Activated CD8-positive, alpha-beta memory T cell treated with anti-CD3 and anti-CD28 coated beads, Interleukin-2, amount 10 ng/mL, durations not matched to agents 7 days and 5 days (primary cell): ENCODE results near the gene DNAJC10. TPM values are rescaled to one million over a fixed set of nuclear protein-coding genes. Genes with fewer than 3 reads are reported as not detected.
A peak's percentile ranks its signal among the peaks of the same experiment; 100 is the strongest.
"Not testable (repeated sequence)": the region's sequence is repeated elsewhere in the genome, so short reads cannot be mapped to it uniquely, and the experiment has no call there.

ENCODE experiments used
- ATAC-seq: fragments of 150-1000 bp; cut with Tn5 transposase; one replicate; pipeline ENCODE4 v1.10.0; 2021; ENCODE audit warnings: moderate library complexity
- CTCF ChIA-PET: fragments of 350-600 bp; sonication (Branson Sonifier 250); formaldehyde crosslinking; loops from one replicate; lab custom pipeline; 2021; ENCODE audit warnings: antibody characterized with exemption; lab: Charles Lee
- DNase-seq: peaks from one replicate; pipeline ENCODE4 v3.0.0-alpha.2; 2020
- H3K27ac Mint-ChIP-seq: one replicate; pipeline ENCODE4 v1.8.0; 2021; ENCODE audit warnings: mild to moderate bottlenecking, mixed read lengths
- H3K27me3 Mint-ChIP-seq: one replicate; pipeline ENCODE4 v1.8.0; 2021; ENCODE audit warnings: mixed read lengths
- H3K36me3 Mint-ChIP-seq: one replicate; pipeline ENCODE4 v1.8.0; 2021; ENCODE audit warnings: mild to moderate bottlenecking, mixed read lengths
- H3K4me1 Mint-ChIP-seq: one replicate; pipeline ENCODE4 v1.8.0; 2021; ENCODE audit warnings: mixed read lengths
- H3K4me3 Mint-ChIP-seq: one replicate; pipeline ENCODE4 v1.8.0; 2021; ENCODE audit warnings: mild to moderate bottlenecking, moderate library complexity, mixed read lengths
- H3K9me3 Mint-ChIP-seq: one replicate; pipeline ENCODE4 v1.8.0; 2022; ENCODE audit warnings: low read depth, mixed read lengths
- total RNA-seq, 2 experiments: library from RNA; stranded (reverse); gene quantifications; one replicate each; pipeline ENCODE4 v1.2.3, GENCODE V29; 2021

The DNAJC10 gene, protein sequence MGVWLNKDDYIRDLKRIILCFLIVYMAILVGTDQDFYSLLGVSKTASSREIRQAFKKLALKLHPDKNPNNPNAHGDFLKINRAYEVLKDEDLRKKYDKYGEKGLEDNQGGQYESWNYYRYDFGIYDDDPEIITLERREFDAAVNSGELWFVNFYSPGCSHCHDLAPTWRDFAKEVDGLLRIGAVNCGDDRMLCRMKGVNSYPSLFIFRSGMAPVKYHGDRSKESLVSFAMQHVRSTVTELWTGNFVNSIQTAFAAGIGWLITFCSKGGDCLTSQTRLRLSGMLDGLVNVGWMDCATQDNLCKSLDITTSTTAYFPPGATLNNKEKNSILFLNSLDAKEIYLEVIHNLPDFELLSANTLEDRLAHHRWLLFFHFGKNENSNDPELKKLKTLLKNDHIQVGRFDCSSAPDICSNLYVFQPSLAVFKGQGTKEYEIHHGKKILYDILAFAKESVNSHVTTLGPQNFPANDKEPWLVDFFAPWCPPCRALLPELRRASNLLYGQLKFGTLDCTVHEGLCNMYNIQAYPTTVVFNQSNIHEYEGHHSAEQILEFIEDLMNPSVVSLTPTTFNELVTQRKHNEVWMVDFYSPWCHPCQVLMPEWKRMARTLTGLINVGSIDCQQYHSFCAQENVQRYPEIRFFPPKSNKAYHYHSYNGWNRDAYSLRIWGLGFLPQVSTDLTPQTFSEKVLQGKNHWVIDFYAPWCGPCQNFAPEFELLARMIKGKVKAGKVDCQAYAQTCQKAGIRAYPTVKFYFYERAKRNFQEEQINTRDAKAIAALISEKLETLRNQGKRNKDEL
- total RNA-seq: 10 to 100 TPM; 53.7 to 54.2 TPM

GRCh38 chr2:182715892-182716649 is at the start of gene DNAJC10:
Gene DNAJC10, plus strand, starts transcription at chr2:182716257. Its CDS starts 1,830 bp downstream, at chr2:182718087.
- ATAC-seq: peak; percentile 95

GRCh38 chr2:182666674-182667314 is 49.3 kb upstream of the DNAJC10 start:
- Mint-ChIP-seq H3K9me3 (no peaks in the 10 kb centered on the region), H3K4me1 (no peaks in the 10 kb centered on the region), H3K27me3 (peaks cover 5% of the 10 kb centered on the region), H3K27ac (no peak overlapping the region), H3K36me3 (no peaks in the 10 kb centered on the region), H3K4me3 (no peak overlapping the region)
- DNase-seq: no peak
- CTCF ChIA-PET: interaction anchor here (0.6 to 1.7 kb wide), 13 partner anchors 9 to 457 kb away, joined by 3 to 30 read pairs (median 4); no protein-coding TSS in a partner anchor
- ATAC-seq: peak; percentile 61

More at GRCh38 chr2:182715892-182716649, at the start of gene DNAJC10:
- Mint-ChIP-seq H3K27me3 (peaks cover 18% of the 10 kb centered on the region), H3K9me3 (no peaks in the 10 kb centered on the region), H3K4me1 (peaks cover 8% of the 10 kb centered on the region), H3K4me3 (no peak within 1 kb of the TSS), H3K27ac (no peak within 1 kb of the TSS), H3K36me3 (peaks cover 5% of the 10 kb centered on the region)
- CTCF ChIA-PET: interaction anchor here (0.9 to 1.2 kb wide), 3 partner anchors 16 to 50 kb away, joined by 3 read pairs; no protein-coding TSS in a partner anchor
- peak; percentile 88 for DNase-seq

GRCh38 chr2:182667315-182667695 is 48.8 kb upstream of the DNAJC10 start:
- DNase-seq (no peak), ATAC-seq (no peak)
- CTCF ChIA-PET: interaction anchor here (0.7 to 1.7 kb wide), 9 partner anchors 10 to 317 kb away, joined by 3 to 30 read pairs (median 5); no protein-coding TSS in a partner anchor
- H3K36me3 Mint-ChIP-seq: no peaks in the 10 kb centered on the region
- no peaks in the 10 kb centered on the region for H3K4me1 Mint-ChIP-seq
- no peaks in the 10 kb centered on the region for H3K9me3 Mint-ChIP-seq
- no peak overlapping the region for H3K4me3 Mint-ChIP-seq
- no peak overlapping the region for H3K27ac Mint-ChIP-seq
- peaks cover 4% of the 10 kb centered on the region for H3K27me3 Mint-ChIP-seq

DNA sequence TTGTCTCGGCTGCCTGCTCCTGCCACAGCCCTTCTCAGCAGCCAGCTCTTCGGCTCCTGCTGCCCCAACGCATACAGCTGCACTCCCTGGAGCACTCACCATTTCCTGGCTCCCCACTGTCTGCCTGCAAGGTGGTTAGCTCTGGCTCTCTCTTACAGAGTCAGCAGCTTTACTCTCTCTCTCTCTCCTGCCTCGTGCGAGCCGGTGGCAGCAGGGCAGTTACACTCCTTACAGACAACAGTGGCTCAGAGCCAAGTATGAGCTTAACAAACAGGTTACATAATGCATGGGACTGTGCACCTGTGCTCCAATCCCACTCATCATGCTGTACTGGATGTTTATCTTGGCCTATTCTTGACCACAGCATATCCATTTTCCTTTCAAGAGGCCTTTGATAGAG is 47.4 kb upstream of the DNAJC10 start:
- no peaks in the 10 kb centered on the region for H3K36me3 Mint-ChIP-seq
- CTCF ChIA-PET: interaction anchor here (1.3 kb wide), 1 partner anchor 311 kb away, joined by 3 read pairs; no protein-coding TSS in a partner anchor
- no peaks in the 10 kb centered on the region for H3K4me1 Mint-ChIP-seq
- no peak overlapping the region for H3K4me3 Mint-ChIP-seq
- no peaks in the 10 kb centered on the region for H3K9me3 Mint-ChIP-seq
- DNase-seq (no peak), ATAC-seq (no peak)
- peaks cover 3% of the 10 kb centered on the region for H3K27me3 Mint-ChIP-seq
- no peak overlapping the region for H3K27ac Mint-ChIP-seq

GRCh38 chr2:182672466-182673165 is 43.4 kb upstream of the DNAJC10 start:
- no peak for DNase-seq
- ATAC-seq: no peak
- CTCF ChIA-PET: no interaction called here
- no peak overlapping the region for H3K4me3 Mint-ChIP-seq
- no peaks in the 10 kb centered on the region for H3K9me3 Mint-ChIP-seq
- H3K27me3 Mint-ChIP-seq: peaks cover 21% of the 10 kb centered on the region
- H3K4me1 Mint-ChIP-seq: no peaks in the 10 kb centered on the region
- H3K27ac Mint-ChIP-seq: no peak overlapping the region
- no peaks in the 10 kb centered on the region for H3K36me3 Mint-ChIP-seq

DNA sequence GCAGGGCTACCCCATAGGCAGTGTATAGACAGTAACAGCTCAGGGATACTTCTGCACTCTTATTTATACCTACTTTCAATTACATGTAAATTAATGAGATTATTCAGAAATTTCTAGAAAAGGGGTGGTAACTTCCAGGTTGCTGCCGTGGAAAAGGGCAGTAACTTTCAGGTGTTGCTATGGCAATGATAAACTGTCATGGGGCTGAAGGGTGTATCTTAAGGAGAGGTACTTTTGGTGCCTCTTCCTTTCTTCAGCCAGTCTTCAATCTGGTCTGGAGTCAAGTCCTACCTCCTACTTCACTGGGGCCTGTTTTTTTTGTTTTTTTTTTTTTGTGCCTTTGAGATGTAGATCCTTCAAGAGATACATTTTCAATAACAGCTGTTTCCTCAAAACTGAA is 35.2 kb upstream of the DNAJC10 start:
- CTCF ChIA-PET: no interaction called here
- no peak for ATAC-seq
- H3K4me1 Mint-ChIP-seq: no peaks in the 10 kb centered on the region

GRCh38 chr2:182682210-182682609 is 33.8 kb upstream of the DNAJC10 start:
- H3K27ac Mint-ChIP-seq: no peak overlapping the region
- H3K4me1 Mint-ChIP-seq: no peaks in the 10 kb centered on the region
- no peak for DNase-seq
- CTCF ChIA-PET: no interaction called here
- no peak for ATAC-seq
- no peaks in the 10 kb centered on the region for H3K36me3 Mint-ChIP-seq
- no peaks in the 10 kb centered on the region for H3K9me3 Mint-ChIP-seq
- no peak overlapping the region for H3K4me3 Mint-ChIP-seq
- peaks cover 2% of the 10 kb centered on the region for H3K27me3 Mint-ChIP-seq

More for the DNA sequence above, 35.2 kb upstream of the DNAJC10 start:
- H3K27ac Mint-ChIP-seq: no peak overlapping the region
- no peaks in the 10 kb centered on the region for H3K9me3 Mint-ChIP-seq
- H3K27me3 Mint-ChIP-seq: peaks cover 13% of the 10 kb centered on the region
- DNase-seq: no peak
- no peak overlapping the region for H3K4me3 Mint-ChIP-seq
- H3K36me3 Mint-ChIP-seq: no peaks in the 10 kb centered on the region

- H3K27me3 Mint-ChIP-seq: peaks cover 16% of the 10 kb centered on the region
- no peaks in the 10 kb centered on the region for H3K36me3 Mint-ChIP-seq
- ATAC-seq (no peak), DNase-seq (no peak)
- H3K27ac Mint-ChIP-seq: no peak overlapping the region
- H3K4me1 Mint-ChIP-seq: no peaks in the 10 kb centered on the region
- H3K9me3 Mint-ChIP-seq: no peaks in the 10 kb centered on the region
- H3K4me3 Mint-ChIP-seq: no peak overlapping the region
- CTCF ChIA-PET: interaction anchor here (1.7 kb wide), 1 partner anchor 19 kb away, joined by 5 read pairs; no protein-coding TSS in a partner anchor
These were observed 30.5 kb upstream of the DNAJC10 start for GRCh38 chr2:182685559-182685958.

DNA sequence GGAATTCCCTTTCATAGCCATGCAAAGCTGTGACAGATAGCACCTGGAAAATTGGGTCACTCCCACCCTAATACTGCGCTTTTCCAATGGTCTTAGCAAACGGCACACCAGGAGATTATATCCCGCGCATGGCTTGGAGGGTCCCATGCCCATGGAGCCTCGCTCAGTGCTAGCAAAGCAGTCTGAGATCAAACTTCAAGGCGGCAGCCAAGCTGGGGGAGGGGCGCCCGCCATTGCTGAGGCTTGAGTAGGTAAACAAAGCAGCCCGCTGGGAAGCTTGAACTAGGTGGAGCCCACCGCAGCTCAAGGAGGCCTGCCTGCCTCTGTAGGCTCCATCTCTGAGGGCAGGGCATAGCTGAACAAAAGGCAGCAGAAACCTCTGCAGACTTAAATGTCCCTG is 29.3 kb upstream of the DNAJC10 start:
- peaks cover 16% of the 10 kb centered on the region for H3K27me3 Mint-ChIP-seq
- H3K9me3 Mint-ChIP-seq, CTCF ChIA-PET, H3K27ac Mint-ChIP-seq, H3K36me3 Mint-ChIP-seq, H3K4me1 Mint-ChIP-seq, DNase-seq, H3K4me3 Mint-ChIP-seq, ATAC-seq: not testable (repeated sequence)

DNA sequence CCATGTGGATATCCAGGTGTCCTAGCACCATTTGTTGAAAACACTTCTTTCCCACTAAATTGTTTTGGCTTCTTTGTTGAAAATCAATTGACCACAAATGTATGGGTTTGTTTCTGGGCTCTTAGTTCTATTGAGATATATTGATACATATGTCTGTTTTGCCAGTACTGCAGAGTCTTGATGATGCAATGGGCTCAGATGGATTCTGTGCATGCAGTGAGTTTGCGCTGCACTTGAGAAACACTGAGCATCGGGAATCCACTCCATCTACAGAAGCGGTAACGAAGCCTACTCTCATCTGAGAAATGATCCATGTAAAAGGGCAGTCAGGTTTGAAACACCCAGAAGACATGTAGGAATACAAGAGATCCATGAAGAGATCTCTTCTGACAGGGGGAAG is 21.9 kb upstream of the DNAJC10 start:
- ATAC-seq (no peak), DNase-seq (no peak)
- Mint-ChIP-seq H3K4me3 (no peak overlapping the region), H3K27ac (no peak overlapping the region), H3K9me3 (no peaks in the 10 kb centered on the region), H3K4me1 (no peaks in the 10 kb centered on the region), H3K27me3 (peaks cover 14% of the 10 kb centered on the region), H3K36me3 (no peaks in the 10 kb centered on the region)
- CTCF ChIA-PET: no interaction called here

DNA sequence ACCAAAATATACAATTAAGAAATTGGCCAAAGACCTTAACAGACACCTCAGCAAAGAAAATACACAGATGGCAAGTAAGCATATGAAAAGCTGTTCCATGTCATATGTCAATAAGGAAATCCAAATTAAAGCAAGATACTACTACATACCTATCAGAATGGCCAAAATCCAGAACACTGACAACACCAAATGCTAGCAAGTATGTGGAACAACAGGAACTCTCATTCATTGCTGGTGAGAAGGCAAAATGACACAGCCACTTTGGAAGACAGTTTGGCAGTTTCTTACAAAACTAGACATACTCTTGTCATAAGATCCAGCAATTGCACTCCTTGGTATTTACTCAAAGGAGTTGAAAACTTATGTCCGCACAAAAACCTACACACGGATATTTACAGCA is 20.3 kb upstream of the DNAJC10 start:
- H3K27ac Mint-ChIP-seq: no peak overlapping the region
- no peak for ATAC-seq
- CTCF ChIA-PET: interaction anchor here (0.7 kb wide), 1 partner anchor 337 kb away, joined by 3 read pairs; no protein-coding TSS in a partner anchor
- no peak overlapping the region for H3K4me3 Mint-ChIP-seq
- H3K36me3 Mint-ChIP-seq: no peaks in the 10 kb centered on the region
- no peak for DNase-seq
- peaks cover 12% of the 10 kb centered on the region for H3K27me3 Mint-ChIP-seq
- H3K4me1 Mint-ChIP-seq: no peaks in the 10 kb centered on the region
- H3K9me3 Mint-ChIP-seq: no peaks in the 10 kb centered on the region

- Mint-ChIP-seq H3K4me3 (no peak overlapping the region), H3K27ac (no peak overlapping the region), H3K9me3 (no peaks in the 10 kb centered on the region), H3K4me1 (no peaks in the 10 kb centered on the region), H3K27me3 (peaks cover 19% of the 10 kb centered on the region), H3K36me3 (no peaks in the 10 kb centered on the region)
- ATAC-seq: no peak
- CTCF ChIA-PET: no interaction called here
- DNase-seq: no peak
These were observed 17.4 kb upstream of the DNAJC10 start for GRCh38 chr2:182698671-182699070.
